Bone marrow (tissue), 2 donors: ENCODE data around the gene FARP2.
A peak's percentile ranks its signal among the peaks of the same experiment; 100 is the strongest.
"Not testable (repeated sequence)": the region's sequence is repeated elsewhere in the genome, so short reads cannot be mapped to it uniquely, and the experiment has no call there.

ENCODE experiments used
- DNase-seq, 2 donors: peaks; one replicate each; lab custom pipeline; 2025; lab: John Stamatoyannopoulos, UW

Gene FARP2

GRCh38 chr2:241399941-241400922, 44.1 kb downstream of the FARP2 start:
- no peak for DNase-seq

- DNase-seq = no peak
Measured at GRCh38 chr2:241408849-241409248, 52.8 kb downstream of the FARP2 start.

GRCh38 chr2:241410739-241411176, 54.7 kb downstream of the FARP2 start:
- DNase-seq = no peak

- no peak for DNase-seq
Measured at GRCh38 chr2:241412144-241412543, 56.1 kb downstream of the FARP2 start.

- DNase-seq = not testable (repeated sequence)
Measured at GRCh38 chr2:241413501-241413900, 57.4 kb downstream of the FARP2 start.

GRCh38 chr2:241413929-241414580, 58.0 kb downstream of the FARP2 start:
- no peak for DNase-seq

- DNase-seq = no peak
Measured at GRCh38 chr2:241415196-241415595, 59.1 kb downstream of the FARP2 start.

GRCh38 chr2:241417626-241418025, 61.5 kb downstream of the FARP2 start:
- no peak for DNase-seq

GRCh38 chr2:241421330-241421729, 65.2 kb downstream of the FARP2 start:
- no peak for DNase-seq

- DNase-seq = not testable (repeated sequence)
Measured at GRCh38 chr2:241421942-241422341, 65.9 kb downstream of the FARP2 start.

GRCh38 chr2:241422350-241422749, 66.3 kb downstream of the FARP2 start:
- no peak for DNase-seq

- DNase-seq = not testable (repeated sequence)
Measured at GRCh38 chr2:241423489-241423888, 67.4 kb downstream of the FARP2 start.

GRCh38 chr2:241425368-241425767, 69.3 kb downstream of the FARP2 start:
- DNase-seq = no peak

GRCh38 chr2:241430178-241430577, 74.1 kb downstream of the FARP2 start:
- DNase-seq = no peak

GRCh38 chr2:241432824-241433448, 76.9 kb downstream of the FARP2 start:
- DNase-seq = no peak

GRCh38 chr2:241437179-241437578, 81.1 kb downstream of the FARP2 start:
- no peak for DNase-seq

- DNase-seq = no peak
Measured at GRCh38 chr2:241441492-241441891, 85.4 kb downstream of the FARP2 start.

GRCh38 chr2:241443486-241444223, 87.6 kb downstream of the FARP2 start:
- peak; percentile 27 to 44 for DNase-seq

GRCh38 chr2:241445426-241445825, 89.3 kb downstream of the FARP2 start:
- DNase-seq = no peak

GRCh38 chr2:241450092-241450491, 94.0 kb downstream of the FARP2 start:
- DNase-seq = not testable (repeated sequence)

- DNase-seq = no peak
Measured at GRCh38 chr2:241451840-241452506, 95.9 kb downstream of the FARP2 start.
